Muscle layer of duodenum (tissue), 2 donors: Measurements from ENCODE around the gene JAM3.

Experiments used
- H3K27ac ChIP-seq: one replicate; pipeline ENCODE4 v1.7.0; 2013; ENCODE audit warnings: mild to moderate bottlenecking, low read length
- H3K27me3 ChIP-seq: one replicate; pipeline ENCODE4 v1.7.0; 2013; ENCODE audit warnings: low read depth, mild to moderate bottlenecking, control low read depth, low read length
- H3K36me3 ChIP-seq, 2 donors: one replicate each; pipeline ENCODE4 v1.7.0; 2013; ENCODE audit warnings: low read length in 2 of 2, control low read depth in 1 of 2, mild to moderate bottlenecking in 1 of 2; ENCODE audit not compliant: insufficient read depth in 2 of 2, control insufficient read depth in 1 of 2
- H3K4me1 ChIP-seq, 2 donors: one replicate each; pipeline ENCODE4 v1.7.0; 2013; ENCODE audit warnings: low read length in 2 of 2, mild to moderate bottlenecking in 2 of 2, control low read depth in 1 of 2, moderate library complexity in 1 of 2; ENCODE audit not compliant: insufficient read depth in 2 of 2, control insufficient read depth in 1 of 2
- H3K4me3 ChIP-seq, 2 donors: one replicate each; pipeline ENCODE4 v1.7.0; 2013; ENCODE audit warnings: low read length in 2 of 2, low read depth in 1 of 2, mild to moderate bottlenecking in 1 of 2
- H3K9me3 ChIP-seq, 2 donors: one replicate each; pipeline ENCODE4 v1.7.0; 2013; ENCODE audit warnings: low read length in 2 of 2, control low read depth in 1 of 2, mild to moderate bottlenecking in 1 of 2; ENCODE audit not compliant: control insufficient read depth in 1 of 2
- donor health status: healthy.

The JAM3 gene

DNA sequence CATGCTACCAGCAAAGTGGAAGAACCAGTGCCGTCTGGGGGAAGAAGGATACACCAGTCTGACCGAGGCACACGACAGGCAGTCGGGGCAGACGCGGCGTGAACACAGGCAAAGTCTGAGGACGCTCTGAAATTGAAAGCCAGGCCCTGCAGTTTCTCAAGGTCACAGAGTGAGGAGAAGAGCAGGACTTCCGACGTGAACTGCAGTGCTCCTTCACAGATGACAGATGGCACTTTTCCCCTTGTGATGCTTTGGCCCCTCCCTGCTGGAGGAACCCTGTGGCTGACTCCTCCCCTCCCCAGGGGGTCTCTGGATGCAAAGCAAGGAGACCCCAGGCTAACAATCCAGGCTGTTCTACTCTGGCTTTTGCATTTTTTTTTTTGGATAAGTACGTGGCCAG is 19.6 kb upstream of the JAM3 start:
- H3K27ac ChIP-seq: no peak overlapping the region
- no peaks in the 10 kb centered on the region for H3K27me3 ChIP-seq
- H3K9me3 ChIP-seq: no peaks in the 10 kb centered on the region
- H3K4me1 ChIP-seq: peaks cover 4 to 23% of the 10 kb centered on the region in 2 donors
- H3K36me3 ChIP-seq: no peaks in the 10 kb centered on the region
- H3K4me3 ChIP-seq: no peak overlapping the region

DNA sequence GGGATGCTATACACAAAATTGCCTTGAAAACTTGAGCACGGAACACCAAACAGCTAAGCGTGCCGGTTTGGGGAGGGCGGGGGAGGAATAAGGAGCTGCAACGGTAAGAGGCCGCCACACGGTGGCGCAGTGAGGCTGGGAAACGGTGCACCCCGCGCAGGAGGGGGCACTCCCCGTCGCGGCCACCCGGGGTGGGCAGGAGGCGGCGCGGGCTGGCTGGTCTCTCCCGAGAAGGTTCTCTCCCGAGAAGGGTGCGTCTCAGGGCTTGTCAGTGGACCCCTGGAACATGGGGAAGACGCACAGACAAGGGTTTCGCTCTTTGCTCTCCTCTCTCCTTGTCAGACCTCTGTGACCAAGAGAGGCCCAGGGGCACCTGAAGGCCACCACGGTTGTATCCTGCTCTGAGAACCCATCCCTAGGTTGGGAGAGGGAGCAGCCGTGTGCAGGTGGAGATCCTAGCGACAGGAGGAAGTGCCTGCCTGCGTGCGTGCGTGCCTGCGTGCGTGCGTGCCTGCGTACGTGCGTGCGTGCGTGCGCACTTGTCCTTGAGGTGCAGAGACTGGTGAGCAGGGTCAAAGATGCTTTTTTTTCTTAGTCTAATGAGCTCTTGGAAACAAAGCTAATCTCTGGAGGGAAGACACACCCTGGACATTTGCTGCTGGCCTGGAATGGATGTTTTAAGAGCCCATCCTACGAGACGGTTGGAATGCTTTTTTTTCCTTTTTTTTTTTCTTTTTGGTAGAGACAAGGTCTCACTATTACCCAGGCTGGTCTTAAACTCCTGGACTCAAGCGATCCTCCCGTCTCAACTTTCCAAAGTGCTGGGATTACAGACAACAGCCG is 18.1 kb upstream of the JAM3 start:
- peaks cover 4 to 17% of the 10 kb centered on the region in 2 donors for H3K4me1 ChIP-seq
- H3K27ac ChIP-seq: no peak overlapping the region
- H3K36me3 ChIP-seq: no peaks in the 10 kb centered on the region

DNA sequence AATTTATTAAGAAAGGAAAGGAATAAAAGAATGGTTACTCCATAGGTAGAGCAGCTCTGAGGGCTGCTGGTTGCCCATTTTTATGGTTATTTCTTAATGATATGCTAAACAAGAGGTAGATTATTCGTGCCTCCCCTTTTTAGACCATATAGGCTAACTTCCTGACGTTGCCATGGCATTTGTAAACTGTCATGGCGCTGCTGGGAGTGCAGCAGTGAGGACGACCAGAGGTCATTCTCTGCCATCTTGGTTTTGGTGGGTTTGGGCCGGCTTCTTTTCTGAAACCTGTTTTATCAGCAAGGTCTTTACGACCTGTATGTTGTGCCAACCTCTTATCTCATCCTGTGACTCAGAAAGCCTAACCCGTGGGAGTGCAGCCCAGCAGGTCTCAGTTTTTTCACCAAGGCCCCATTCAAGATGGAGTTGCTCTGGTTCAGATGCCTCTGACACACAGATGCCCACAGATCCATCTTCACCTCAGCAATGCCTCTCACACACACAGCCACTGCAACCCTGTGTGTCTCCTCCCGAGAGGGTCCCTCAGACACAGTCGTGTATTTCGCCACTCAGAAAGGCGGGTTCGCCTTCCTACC is 16.4 kb upstream of the JAM3 start:
- no peaks in the 10 kb centered on the region for H3K27me3 ChIP-seq
- no peak overlapping the region for H3K27ac ChIP-seq
- no peak overlapping the region for H3K4me3 ChIP-seq
- peaks cover 0 to 14% of the 10 kb centered on the region in 2 donors for H3K4me1 ChIP-seq
- H3K9me3 ChIP-seq: no peaks in the 10 kb centered on the region
- H3K36me3 ChIP-seq: no peaks in the 10 kb centered on the region

More for the DNA sequence above, 18.1 kb upstream of the JAM3 start:
- Histone ChIP-seq H3K27me3 (no peaks in the 10 kb centered on the region), H3K4me3 (peak overlapping the region in 1 of 2 donors; percentile 33), H3K9me3 (no peaks in the 10 kb centered on the region)

DNA sequence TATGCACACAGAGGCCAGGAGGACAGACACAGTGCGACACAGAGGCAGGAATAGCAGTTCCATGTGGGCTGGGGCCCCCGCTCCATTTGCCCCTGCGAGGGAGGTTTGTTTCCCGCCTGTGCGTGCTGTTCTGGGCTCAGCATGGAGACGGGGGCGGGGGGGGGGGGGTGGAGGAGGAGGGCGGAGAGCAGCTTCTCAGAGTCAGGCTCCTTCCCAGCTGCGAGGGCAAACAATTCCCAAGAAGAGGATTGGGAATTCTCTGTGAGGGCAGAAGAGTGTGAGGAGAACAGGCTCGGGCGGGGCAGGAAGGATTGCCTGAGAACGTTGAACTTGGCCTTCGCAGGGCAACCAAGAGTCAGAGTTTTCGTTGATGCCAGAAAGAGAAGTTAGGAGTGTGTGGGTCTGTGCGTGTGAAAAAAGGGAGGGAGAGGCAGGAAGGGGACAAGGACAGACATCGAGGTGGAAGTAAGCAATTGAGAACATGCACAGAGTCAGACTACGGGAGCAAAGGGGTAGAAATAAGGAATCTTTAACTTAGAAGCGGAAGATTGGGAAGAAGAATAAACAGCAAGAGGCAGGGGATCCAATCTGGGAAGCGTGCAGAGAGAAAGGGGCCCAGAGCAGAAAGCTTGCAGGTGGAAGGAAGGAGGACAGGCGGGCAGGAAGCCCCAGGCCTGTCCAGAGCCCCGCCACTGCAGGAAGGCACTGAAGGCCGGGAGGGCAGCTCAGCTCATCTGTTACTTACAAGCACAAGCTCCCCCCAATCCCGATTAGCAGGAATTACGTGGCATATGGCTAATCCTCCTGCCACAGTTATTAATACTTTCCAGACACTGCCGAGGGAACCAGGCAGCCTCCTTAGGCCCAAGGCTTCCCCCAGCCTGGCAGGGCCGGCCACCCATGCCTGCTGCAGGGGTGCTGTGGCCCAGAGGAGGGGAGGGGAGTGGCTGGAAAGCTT is 15.6 kb upstream of the JAM3 start:
- Histone ChIP-seq H3K36me3 (no peaks in the 10 kb centered on the region), H3K4me3 (no peak overlapping the region), H3K27ac (no peak overlapping the region), H3K9me3 (no peaks in the 10 kb centered on the region), H3K27me3 (no peaks in the 10 kb centered on the region), H3K4me1 (peaks cover 0 to 8% of the 10 kb centered on the region in 2 donors)

DNA sequence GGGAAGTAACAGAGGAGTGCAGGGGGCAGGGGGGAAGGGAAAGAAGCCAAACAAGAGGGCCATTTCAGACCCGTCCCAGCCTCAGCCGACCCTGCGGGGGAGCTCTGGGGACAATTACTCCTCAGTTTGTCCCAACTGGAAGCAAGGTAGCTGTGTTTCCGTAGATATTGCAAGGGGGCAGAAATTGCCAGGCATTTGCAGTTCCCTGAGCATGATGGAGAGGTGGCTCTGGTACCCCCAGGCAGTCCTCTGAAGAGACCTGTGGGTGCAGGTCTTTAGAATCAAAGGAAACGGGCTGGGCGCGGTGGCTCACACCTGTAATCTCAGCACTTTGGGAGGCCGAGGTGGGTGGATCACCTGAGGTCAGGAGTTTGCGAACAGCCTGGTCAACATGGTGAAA is 13.8 kb upstream of the JAM3 start:
- H3K36me3 ChIP-seq: no peaks in the 10 kb centered on the region
- H3K9me3 ChIP-seq: no peaks in the 10 kb centered on the region
- peaks cover 0 to 8% of the 10 kb centered on the region in 2 donors for H3K4me1 ChIP-seq
- H3K27me3 ChIP-seq: no peaks in the 10 kb centered on the region
- H3K27ac ChIP-seq: no peak overlapping the region
- no peak overlapping the region for H3K4me3 ChIP-seq

DNA sequence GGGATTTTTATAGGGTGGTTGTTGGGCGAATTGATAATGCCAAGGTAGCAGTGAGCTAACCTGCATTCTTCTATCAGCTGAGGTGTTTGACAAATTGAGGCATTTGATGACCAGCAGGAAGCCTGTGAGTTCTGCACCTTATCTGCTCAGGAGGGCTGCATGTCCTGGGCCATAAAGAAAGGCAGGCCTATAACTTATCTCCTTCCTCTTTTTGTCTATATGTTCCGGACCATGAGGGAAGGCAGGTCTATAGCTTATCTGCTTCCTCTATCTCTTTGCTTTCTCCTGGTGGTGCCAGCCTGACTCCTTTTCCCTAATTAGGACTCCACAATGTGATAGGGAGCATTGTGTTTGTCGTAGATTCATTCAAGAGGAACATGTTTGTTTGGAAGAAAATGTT is 8.6 kb upstream of the JAM3 start:
- no peaks in the 10 kb centered on the region for H3K9me3 ChIP-seq
- no peak overlapping the region for H3K27ac ChIP-seq
- H3K27me3 ChIP-seq: no peaks in the 10 kb centered on the region
- H3K4me1 ChIP-seq: no peaks in the 10 kb centered on the region
- no peak overlapping the region for H3K4me3 ChIP-seq
- no peaks in the 10 kb centered on the region for H3K36me3 ChIP-seq

DNA sequence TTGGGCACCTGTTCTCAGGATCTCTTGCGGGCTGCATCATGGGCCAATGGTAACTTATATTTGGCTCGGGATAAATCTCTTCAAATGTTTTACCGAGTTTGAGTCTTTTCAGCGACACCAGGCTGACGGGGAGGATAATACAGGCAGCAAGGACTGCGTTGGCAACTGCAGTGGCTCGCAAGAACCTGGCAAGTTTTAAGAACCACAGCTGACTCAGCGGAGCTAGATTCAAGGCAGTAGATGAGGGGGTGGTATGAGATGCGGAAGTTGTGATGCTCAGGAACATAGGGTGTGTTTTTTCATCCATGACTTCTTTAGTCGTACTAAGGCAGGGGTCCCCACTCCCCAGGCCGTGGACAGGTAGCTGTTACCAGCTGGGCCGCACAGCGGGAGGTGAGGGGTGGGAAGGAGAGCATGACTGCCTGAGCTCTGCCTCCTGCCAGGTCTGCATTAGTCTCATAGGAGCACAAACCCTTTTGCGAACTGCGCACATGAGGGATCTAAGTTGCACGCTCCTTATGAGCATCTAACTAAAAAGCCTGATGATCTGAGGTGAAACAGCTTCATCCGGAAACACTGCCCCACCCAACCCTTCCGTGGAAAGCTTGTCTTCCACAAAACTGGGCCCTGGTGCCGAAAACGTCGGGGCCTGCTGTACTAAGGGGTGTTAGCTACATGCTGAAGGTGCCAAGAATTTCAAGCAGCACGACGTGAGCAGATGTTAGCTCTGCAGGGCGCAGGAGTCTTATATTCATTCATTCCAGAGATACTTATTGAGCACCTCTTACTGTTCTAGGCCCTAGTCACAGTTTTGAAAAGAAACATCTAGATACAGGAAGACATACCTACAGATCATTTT is 6.4 kb upstream of the JAM3 start:
- peaks cover 4% of the 10 kb centered on the region for H3K27me3 ChIP-seq
- no peak overlapping the region for H3K27ac ChIP-seq
- no peaks in the 10 kb centered on the region for H3K36me3 ChIP-seq
- H3K4me1 ChIP-seq: no peaks in the 10 kb centered on the region
- H3K4me3 ChIP-seq: no peak overlapping the region
- H3K9me3 ChIP-seq: no peaks in the 10 kb centered on the region

DNA sequence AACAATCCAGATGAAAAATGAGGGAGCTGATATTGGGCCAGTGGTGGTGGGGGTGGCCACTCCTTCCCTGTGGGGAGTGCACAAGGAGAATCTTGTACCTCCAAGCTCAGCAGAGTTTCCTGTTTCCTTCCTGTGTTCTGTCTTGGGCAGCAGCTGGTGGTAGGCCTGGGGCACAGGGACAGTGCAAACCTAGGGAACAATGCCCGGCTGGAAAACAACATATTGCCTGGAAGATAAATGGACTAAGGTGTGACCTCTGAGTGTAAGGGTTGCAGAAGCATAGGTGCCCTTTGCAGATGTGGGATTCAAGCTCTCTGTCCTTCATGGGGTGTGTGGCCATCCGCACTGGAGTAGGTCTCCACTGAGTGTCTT is 5.8 kb upstream of the JAM3 start:
- H3K36me3 ChIP-seq: no peaks in the 10 kb centered on the region
- H3K27me3 ChIP-seq: peaks cover 4% of the 10 kb centered on the region
- H3K9me3 ChIP-seq: no peaks in the 10 kb centered on the region
- H3K4me1 ChIP-seq: no peaks in the 10 kb centered on the region
- no peak overlapping the region for H3K27ac ChIP-seq
- no peak overlapping the region for H3K4me3 ChIP-seq

DNA sequence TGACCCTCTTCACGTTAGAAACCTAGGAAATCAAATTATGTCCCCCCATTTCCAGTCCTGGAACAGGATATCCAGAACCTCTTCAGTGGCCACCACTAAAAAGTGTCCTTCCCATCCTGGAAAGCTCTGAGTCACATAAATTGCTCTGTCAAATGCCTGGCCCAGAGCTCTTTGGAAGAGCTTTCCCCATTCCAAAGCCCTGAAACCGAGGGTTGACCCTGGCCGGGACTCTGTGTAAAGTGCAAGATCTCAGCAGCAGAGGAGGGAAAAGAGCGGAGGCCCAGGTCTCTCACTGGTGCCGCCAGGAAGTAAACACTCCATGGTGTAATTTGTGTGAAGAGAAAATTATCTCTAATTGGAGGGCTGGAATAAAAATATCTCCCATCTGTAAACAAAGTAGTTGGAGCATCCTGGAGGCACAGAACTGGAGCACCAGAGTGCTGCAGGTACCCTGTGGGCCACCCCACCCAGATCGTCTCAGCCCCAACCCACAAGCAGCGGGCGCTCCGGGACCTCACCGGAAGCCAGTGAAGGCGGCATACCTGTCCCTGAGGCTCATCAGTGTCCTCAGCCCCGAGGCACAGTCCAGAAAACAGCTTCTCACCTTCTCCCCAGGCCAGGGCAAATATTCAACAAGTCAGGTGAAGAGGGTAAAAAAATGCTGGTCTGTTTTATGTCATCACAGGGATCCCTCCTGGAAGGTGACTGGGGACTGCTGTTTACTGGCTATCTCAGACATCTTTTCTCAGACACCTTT is 4.7 kb upstream of the JAM3 start:
- no peak overlapping the region for H3K27ac ChIP-seq
- H3K9me3 ChIP-seq: no peaks in the 10 kb centered on the region

DNA sequence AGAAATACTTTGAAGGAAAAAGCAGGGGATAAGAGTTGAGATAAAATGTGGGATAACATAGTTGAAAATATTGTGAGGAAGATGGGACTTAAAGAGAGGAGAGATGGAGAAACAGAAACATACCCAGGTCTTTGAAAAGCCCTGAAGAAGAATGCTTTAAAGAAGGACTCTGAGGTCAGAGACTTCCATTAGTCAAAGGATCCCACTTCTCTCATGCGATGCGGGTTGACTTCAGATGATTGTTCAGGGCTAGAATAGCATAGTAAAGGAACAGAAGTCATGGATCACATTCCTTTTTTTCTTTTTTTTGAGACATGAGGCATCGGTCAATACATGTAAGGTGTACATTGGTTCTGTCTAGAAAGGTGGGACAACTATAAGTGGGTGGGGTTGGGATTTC is 3.5 kb upstream of the JAM3 start:
- Histone ChIP-seq H3K4me3 (no peak overlapping the region), H3K9me3 (no peaks in the 10 kb centered on the region), H3K27me3 (peaks cover 4% of the 10 kb centered on the region), H3K27ac (no peak overlapping the region), H3K36me3 (no peaks in the 10 kb centered on the region), H3K4me1 (peaks cover 0 to 4% of the 10 kb centered on the region in 2 donors)

More for the DNA sequence above, 4.7 kb upstream of the JAM3 start:
- Histone ChIP-seq H3K4me1 (no peaks in the 10 kb centered on the region), H3K4me3 (no peak overlapping the region), H3K36me3 (no peaks in the 10 kb centered on the region), H3K27me3 (peaks cover 4% of the 10 kb centered on the region)
